Measurements from ENCODE around the gene FCGR3B.
"Not testable (repeated sequence)": the region's sequence is repeated elsewhere in the genome, so short reads cannot be mapped to it uniquely, and the experiment has no call there.

The FCGR3B gene

DNA sequence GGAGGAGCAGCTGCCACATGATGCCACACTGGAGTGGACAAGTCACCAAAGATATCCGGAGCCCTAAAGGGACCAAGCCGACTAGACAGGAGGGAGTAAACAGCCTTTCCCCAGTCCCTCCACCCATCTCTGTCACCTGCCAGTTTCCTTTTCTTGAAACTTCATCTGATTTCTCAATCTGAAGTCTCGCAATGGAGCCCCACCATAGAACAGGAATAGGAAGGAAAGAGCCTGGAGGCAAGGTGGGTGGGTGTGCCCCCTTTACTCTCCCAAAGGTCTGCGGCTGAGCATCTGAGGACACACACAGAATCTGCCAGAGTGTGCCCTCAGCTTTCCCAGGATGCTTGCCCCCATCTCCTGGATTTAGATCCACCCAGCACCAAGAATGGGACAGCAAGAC is at the start of gene FCGR3B:
Gene FCGR3B (minus strand): TSS at position 101 of the 400 bp plus-strand sequence. CDS start 82 bp downstream, at position 19.
- DNase-seq (ENCODE audit: insufficient read length, low spot score) (no peak), FAIRE-seq (no peak)
- TF ChIP-seq, protein P1, sequence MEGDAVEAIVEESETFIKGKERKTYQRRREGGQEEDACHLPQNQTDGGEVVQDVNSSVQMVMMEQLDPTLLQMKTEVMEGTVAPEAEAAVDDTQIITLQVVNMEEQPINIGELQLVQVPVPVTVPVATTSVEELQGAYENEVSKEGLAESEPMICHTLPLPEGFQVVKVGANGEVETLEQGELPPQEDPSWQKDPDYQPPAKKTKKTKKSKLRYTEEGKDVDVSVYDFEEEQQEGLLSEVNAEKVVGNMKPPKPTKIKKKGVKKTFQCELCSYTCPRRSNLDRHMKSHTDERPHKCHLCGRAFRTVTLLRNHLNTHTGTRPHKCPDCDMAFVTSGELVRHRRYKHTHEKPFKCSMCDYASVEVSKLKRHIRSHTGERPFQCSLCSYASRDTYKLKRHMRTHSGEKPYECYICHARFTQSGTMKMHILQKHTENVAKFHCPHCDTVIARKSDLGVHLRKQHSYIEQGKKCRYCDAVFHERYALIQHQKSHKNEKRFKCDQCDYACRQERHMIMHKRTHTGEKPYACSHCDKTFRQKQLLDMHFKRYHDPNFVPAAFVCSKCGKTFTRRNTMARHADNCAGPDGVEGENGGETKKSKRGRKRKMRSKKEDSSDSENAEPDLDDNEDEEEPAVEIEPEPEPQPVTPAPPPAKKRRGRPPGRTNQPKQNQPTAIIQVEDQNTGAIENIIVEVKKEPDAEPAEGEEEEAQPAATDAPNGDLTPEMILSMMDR (IDR thresholded peaks at IDR 0.05; ENCODE audit: insufficient read depth, missing control alignments) = no peak

DNA sequence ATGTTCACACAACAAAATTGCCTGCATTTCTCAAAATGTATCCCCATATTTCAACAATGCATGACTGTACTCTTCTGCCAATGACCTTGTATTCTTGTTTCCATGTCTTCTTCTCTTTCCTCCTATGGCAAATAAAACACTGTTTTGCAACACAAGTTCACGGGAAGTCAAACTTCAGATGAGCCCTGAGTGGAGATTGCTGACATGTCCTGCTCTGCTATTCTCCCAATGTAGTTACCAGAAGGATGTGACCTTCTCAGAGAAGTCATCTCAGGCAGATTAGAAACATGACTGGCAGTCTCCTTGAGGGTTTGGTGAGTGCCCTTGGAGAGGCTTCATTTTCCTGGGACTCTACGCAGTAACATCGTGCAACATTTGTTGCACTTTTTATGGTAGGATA is 47.5 kb upstream of the FCGR3B start:
- FAIRE-seq (no peak), DNase-seq (ENCODE audit: insufficient read length, low spot score) (no peak)
- TF ChIP-seq, protein P1 (IDR thresholded peaks at IDR 0.05; ENCODE audit: insufficient read depth, missing control alignments) = no peak

DNA sequence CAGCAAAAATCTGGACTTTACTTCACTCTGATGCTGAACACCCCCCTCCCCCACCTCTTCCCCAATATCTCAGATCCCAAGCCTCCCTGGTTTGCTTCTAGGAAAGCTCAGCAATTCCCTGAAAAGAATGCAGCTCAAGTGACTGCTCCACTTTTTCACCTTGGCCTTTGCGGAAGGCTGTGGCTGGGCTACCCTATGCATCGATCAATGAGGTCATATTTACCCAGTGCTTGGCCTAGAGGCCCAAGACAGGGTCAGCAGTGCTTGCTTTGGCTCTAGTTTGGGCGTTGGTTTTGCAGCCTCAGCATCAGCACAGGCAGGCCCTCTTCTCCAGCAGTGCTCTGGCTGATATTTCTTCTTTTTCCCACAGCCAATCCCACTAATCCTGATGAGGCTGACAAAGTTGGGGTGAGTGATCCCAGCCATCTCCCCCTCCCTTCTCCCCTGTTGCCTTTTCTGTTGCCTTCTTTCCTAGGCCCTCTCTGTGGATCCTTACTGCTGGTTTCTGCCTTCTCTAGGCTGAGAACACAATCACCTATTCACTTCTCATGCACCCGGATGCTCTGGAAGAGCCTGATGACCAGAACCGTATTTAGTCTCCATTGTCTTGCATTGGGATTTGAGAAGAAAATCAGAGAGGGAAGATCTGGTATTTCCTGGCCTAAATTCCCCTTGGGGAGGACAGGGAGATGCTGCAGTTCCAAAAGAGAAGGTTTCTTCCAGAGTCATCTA is 46.1 kb upstream of the FCGR3B start:
- no peak for DNase-seq (ENCODE audit: insufficient read length, low spot score)
- no peak for FAIRE-seq
- TF ChIP-seq, protein P1 (IDR thresholded peaks at IDR 0.05; ENCODE audit: insufficient read depth, missing control alignments) = no peak

- no peak for FAIRE-seq
- DNase-seq (ENCODE audit: insufficient read length, low spot score) = no peak
- TF ChIP-seq, protein P1 (IDR thresholded peaks at IDR 0.05; ENCODE audit: insufficient read depth, missing control alignments) = no peak
Observed at GRCh38 chr1:161676441-161676840, 45.5 kb upstream of the FCGR3B start.

GRCh38 chr1:161674908-161675307 is 43.9 kb upstream of the FCGR3B start:
- DNase-seq (ENCODE audit: insufficient read length, low spot score); FAIRE-seq: not testable (repeated sequence)

- DNase-seq (ENCODE audit: insufficient read length, low spot score); FAIRE-seq: not testable (repeated sequence)
Observed at GRCh38 chr1:161674447-161674846, 43.5 kb upstream of the FCGR3B start.

DNA sequence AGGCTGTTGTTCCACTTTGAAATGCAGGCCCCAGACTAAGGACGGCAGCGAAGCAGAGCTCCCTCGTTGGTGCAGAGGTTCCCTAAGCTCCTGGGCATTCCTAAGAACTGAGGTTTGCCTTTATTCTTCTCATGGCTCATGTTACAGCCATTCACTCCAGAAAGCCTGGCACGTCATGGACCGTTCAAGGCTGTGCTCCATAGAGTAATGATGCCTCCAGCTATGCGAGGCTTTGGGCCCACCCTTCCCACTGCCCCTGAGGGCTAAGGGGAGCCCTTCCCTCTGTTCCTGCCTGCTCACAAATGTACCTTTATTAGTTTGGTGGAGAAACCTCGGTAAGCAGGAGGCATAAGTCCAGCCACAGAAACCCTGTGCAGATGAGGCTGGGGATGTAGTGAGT is 42.5 kb upstream of the FCGR3B start:
- FAIRE-seq; DNase-seq (ENCODE audit: insufficient read length, low spot score): not testable (repeated sequence)

GRCh38 chr1:161671045-161672020 is 40.4 kb upstream of the FCGR3B start:
- DNase-seq (ENCODE audit: insufficient read length, low spot score); FAIRE-seq: not testable (repeated sequence)

GRCh38 chr1:161664689-161665088 is 33.7 kb upstream of the FCGR3B start:
- not testable (repeated sequence) for FAIRE-seq; DNase-seq (ENCODE audit: insufficient read length, low spot score)

- not testable (repeated sequence) for DNase-seq (ENCODE audit: insufficient read length, low spot score); FAIRE-seq
Observed at GRCh38 chr1:161663569-161663968, 32.6 kb upstream of the FCGR3B start.

GRCh38 chr1:161662684-161663339 is 31.8 kb upstream of the FCGR3B start, which contains the start of gene FCGR2B:
FCGR2B (plus strand) TSS chr1:161663143; CDS start chr1:161663242, 99 bp downstream.
- FAIRE-seq; DNase-seq (ENCODE audit: insufficient read length, low spot score): not testable (repeated sequence)

DNA sequence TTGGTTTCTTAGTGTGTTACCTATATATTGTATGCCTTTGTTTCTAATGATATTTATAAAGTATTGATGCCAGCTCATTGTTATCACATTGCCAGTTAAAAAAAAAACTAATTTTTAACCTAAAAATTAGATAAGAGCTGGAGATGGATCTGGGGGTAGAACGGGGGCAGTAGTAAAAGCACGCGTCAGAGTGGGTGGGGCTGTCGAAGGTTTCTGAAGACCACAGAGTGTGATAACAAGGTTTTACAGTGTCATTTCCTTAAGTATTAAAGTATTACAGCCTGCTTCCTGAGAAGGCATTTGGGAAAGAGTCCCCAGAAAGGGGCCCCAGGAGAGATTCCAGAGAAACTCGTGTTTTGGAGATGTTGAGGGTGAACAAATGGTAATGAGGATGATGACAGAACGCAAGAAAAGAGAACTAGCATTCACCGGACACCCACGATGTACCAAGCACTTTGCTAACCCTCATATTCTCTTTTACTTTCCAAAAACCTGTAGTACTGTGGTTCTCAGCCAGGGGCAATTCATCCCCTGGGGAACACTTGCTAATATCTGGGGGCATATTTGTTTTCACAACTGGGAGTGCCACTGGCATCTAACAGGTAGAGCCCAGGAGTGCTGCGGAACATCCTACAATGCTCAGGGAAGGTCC is 30.8 kb upstream of the FCGR3B start:
- not testable (repeated sequence) for DNase-seq (ENCODE audit: insufficient read length, low spot score); FAIRE-seq

DNA sequence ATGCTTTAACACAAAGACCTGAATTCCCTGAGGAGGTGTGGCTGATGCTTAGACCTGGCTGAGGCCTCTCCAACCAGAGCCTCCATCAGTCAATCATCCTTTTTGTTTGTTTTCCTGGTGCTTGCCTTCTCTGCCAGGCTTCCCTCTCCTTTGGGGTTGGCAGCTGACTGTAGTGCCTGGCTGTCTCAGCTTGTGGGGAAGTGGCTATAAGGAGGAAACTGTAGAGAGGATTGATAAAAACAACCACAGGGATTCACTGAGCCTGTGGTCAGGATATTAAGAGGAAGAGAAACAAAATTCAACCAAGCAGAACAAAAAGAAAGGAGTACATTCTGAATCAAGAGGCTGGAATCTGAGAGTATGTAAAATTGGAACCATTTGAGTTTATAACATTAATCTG is 27.5 kb upstream of the FCGR3B start:
- not testable (repeated sequence) for DNase-seq (ENCODE audit: insufficient read length, low spot score); FAIRE-seq

Data from D721Med (cell line).